ENCODE results near the gene KRT33B.

KRT33B gene

GRCh38 chr17:41322903-41323895 lies 46.4 kb downstream of the KRT33B start:
- no peak for DNase-seq

GRCh38 chr17:41322094-41322902 lies 47.3 kb downstream of the KRT33B start:
- DNase-seq, result peak; percentile 71

- DNase-seq, result no peak
These were observed 51.4 kb downstream of the KRT33B start for GRCh38 chr17:41318231-41318630.

- no peak for DNase-seq
These were observed 53.7 kb downstream of the KRT33B start for GRCh38 chr17:41315814-41316445.

- DNase-seq, result no peak
These were observed 54.3 kb downstream of the KRT33B start, which contains the start of gene KRTAP17-1 for GRCh38 chr17:41315204-41315794. TSS of gene KRTAP17-1 (minus strand) at chr17:41315710. CDS start at chr17:41315650, 60 bp downstream.

Data from fibroblast of skin of right quadriceps (primary cell).